ENCODE measurements around the gene FAH.

DNA sequence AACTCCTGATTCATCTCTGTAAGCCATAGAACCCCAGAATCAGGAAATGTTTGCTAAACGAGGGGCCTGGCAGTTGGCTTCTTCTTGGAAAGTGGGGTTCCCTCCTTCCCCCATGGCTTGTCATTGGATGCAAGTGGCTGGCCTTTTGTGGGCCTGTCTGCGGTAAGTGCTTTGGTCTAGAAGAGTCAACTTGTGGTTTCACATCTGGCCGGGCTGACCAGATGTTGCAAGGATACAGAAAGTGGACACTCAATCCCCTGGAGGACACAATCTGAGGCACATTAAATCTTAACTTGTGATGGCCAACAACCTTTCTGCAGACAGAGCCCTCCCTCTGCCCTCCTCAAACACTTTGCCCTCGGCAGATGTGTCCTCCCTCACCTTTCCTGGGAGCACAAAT, 1.1 kb downstream of the FAH start:
- TF ChIP-seq ZNF274 (IDR thresholded peaks at IDR 0.05; ENCODE audit: borderline replicate concordance, low read depth, low read length) (no peak), PHF8 (IDR thresholded peaks at IDR 0.05; ENCODE audit: borderline replicate concordance, low read length) (no peak), ZNF431 (CRISPR knock-in tag; IDR thresholded peaks at IDR 0.05) (no peak), TARDBP (IDR thresholded peaks at IDR 0.05) (no peak)
- TF ChIP-seq, protein P1, sequence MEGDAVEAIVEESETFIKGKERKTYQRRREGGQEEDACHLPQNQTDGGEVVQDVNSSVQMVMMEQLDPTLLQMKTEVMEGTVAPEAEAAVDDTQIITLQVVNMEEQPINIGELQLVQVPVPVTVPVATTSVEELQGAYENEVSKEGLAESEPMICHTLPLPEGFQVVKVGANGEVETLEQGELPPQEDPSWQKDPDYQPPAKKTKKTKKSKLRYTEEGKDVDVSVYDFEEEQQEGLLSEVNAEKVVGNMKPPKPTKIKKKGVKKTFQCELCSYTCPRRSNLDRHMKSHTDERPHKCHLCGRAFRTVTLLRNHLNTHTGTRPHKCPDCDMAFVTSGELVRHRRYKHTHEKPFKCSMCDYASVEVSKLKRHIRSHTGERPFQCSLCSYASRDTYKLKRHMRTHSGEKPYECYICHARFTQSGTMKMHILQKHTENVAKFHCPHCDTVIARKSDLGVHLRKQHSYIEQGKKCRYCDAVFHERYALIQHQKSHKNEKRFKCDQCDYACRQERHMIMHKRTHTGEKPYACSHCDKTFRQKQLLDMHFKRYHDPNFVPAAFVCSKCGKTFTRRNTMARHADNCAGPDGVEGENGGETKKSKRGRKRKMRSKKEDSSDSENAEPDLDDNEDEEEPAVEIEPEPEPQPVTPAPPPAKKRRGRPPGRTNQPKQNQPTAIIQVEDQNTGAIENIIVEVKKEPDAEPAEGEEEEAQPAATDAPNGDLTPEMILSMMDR (IDR thresholded peaks at IDR 0.05 in 2 of 3, conservative IDR thresholded peaks at IDR 0.05 in 1 of 3; ENCODE audit: insufficient read depth in 2 of 3, low read depth in 1 of 3, low read length in 3 of 3), result no peak
- TF ChIP-seq, protein P2, sequence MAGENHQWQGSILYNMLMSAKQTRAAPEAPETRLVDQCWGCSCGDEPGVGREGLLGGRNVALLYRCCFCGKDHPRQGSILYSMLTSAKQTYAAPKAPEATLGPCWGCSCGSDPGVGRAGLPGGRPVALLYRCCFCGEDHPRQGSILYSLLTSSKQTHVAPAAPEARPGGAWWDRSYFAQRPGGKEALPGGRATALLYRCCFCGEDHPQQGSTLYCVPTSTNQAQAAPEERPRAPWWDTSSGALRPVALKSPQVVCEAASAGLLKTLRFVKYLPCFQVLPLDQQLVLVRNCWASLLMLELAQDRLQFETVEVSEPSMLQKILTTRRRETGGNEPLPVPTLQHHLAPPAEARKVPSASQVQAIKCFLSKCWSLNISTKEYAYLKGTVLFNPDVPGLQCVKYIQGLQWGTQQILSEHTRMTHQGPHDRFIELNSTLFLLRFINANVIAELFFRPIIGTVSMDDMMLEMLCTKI (IDR thresholded peaks at IDR 0.05; ENCODE audit: partially characterized antibody), result no peak

Data from K562 (cell line).